SIG-M5 treated with dmso at 0.1 percent for 504 hours (cell line): ENCODE data around the gene UTF1.

Source experiments
- DNase-seq: peaks from one replicate; lab custom pipeline; 2025; ENCODE audit not compliant: unreplicated experiment; lab: John Stamatoyannopoulos, UW

UTF1 gene

DNA sequence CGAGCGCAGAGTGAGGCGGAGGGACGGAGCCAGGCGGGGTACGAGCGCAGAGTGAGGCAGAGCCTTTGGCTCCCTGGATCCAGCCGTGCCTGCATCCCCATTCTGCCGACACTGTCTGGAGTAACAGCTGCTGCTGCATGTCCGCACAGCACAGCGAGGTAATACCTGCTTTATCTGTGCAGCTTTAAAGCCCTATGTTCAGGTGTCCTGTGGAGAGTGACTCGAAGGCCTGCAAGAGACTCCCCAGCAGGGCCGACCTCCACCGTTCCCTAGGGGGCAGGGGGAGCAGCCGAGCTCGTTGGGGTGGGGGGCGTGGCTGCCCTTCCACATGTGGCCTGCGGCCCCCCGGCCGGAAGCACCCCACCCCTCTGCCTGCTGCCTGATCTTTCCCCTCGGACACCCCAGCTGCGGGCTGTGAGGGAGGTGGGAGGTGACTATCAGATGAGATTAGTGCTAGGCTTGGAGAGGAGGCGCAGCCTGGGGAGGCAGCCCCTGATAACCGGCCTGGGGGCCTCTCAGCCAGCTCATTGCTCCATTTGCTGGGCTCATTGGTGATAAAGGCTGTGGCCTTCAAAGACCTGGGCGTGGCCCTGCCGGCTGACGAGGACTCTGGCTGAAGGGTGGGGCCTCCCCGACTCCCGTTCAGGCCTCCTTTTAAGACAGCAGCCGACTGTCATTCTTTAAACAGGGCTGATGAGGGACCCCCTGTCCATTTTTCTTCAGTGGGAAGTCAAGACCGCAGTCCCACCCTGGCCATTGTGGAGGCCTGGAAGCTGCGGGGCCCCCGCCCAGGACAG is 15.6 kb downstream of the UTF1 start:
- DNase-seq, result no peak

- no peak for DNase-seq
These were observed 16.2 kb downstream of the UTF1 start for GRCh38 chr10:133246236-133246626.

GRCh38 chr10:133247681-133248333 is 17.8 kb downstream of the UTF1 start:
- no peak for DNase-seq

DNA sequence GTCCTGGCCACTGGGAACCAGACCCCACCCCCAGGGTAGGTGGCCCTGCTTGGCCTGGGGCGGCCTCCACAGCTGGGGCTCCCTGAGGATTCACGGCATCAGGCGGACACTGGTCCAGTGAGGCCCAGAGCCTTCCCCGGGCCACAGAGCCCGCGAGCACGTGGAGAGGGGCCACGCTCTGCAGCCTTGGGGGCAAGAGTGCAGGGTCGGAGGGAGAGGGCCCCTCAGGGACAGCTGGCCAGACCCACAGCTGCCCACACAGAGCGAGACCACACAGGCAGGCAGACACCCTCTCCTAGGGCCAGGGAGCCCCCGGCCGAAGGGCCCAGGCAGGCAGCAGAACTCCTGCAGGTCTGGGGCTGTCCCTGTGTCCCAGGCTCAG is 18.3 kb downstream of the UTF1 start:
- DNase-seq, result no peak

DNA sequence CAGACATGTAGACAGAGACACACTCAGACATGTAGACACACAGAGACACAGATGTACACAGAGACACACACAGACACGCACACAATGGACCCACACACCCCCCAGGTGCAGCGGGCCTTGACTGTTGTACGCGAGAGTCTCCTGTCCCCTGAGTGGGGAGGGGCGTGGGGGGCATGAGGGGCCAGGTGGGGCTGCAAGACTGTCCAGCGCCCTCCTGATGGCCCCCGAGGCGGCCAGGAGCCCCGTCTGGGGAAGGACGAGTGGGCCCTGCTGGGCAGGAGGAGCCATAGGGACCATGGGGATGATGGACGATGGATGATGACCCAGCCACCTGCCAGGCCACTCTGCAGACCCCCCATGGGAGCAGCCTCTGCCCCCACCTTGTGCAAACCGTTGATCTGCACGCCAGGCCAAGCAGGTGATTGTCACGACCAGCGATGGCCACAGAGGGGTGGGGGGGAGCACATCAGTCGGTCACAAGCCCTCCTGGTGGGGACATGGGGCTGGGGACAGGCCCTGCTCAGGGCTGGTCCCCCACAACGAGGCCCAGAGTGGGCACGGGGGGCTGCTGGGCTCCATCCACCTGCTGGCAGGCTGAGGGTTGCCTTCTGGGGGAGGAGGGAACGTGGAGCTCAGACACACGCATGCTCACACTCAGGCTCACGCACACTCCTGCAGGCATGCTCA is 19.2 kb downstream of the UTF1 start:
- no peak for DNase-seq

DNA sequence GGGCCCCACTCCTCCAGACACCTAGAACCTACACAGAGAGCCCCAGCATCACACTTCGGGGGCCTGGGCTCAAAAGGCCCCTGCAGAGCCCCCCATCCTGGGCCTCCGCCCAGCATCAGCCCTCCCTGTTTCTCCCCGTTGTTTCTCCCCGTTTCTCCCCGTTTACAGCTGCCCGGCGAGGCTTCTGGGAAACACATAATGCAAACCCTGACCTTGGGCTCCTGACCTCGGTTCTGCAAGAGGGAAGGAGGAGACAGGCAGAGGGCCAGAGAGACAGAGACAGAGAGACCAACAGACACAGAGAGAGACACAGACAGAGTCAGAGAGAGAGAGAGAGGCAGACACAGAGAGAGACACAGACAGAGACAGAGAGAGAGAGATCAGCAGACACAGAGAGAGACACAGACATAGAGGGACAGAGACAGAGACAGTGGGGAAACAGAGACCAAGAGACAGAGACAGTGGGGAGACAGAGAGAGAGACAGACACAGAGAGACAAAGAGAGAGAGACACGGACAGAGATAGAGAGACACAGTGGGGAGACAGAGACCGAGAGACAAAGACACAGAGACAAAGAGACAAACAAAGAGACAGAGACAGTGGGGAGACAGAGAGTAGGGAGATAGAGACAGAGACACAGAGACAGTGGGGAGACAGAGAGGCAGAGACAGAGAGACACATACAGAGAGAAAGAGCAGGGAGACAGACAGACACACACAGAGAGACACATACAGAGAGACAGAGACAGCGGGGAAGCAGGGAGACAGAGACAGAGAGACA is 20.1 kb downstream of the UTF1 start:
- DNase-seq, result no peak

DNA sequence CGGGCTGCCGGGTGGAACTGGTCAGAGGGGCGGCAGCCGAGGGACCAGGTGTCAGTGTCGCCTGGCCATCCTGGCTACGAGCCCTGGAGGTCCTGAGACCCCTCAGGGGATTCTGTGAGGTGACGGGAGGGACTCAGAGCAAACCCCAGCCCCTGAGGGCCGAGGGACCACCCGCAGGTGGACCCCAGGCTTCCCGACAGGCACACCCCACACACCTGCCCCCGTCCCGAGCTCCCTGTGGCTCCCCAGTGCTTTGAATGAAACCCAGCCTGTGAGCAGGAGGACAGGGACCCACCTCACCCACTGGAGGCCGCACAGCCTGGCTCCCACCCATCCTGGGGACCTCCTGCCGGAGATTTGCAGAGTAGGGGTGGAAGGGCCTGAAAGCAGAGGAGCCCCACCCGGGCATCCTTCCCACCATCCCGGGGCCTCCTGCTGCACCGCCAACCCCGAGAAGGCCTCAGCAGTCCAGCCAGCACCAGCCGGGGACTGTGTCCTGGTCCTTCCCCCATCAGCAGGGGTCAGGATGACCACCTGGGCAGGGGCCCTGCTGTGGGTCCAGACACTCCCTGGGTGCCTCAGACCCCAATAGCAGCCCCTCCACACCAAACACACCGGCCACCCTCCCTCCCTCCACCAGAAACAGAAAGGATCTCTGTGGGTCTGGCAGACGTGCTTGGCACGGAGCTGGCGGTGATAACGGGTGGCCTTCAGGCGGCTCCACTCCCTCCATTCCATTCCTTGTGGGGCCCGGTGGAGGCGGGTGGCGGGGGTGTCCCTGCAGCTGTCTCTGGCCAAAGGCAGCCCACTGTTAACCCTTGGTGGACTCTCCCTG is 21.6 kb downstream of the UTF1 start:
- DNase-seq, result no peak

DNA sequence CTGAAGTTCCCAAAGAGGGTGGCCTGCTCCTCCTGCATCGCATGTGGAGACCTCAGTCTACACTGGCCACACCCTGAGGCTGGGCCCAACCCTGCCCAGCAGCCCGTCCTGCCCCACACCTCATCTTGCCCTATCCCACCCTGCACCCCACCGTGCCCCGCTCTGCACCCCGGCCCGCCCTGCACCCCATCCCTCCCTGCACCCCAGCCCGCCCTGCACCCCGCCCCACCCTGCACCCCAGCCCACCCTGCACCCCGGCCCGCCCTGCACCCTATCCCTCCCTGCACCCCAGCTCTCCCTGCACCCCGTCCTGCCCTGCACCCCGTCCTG is 22.2 kb downstream of the UTF1 start:
- DNase-seq, result no peak

DNA sequence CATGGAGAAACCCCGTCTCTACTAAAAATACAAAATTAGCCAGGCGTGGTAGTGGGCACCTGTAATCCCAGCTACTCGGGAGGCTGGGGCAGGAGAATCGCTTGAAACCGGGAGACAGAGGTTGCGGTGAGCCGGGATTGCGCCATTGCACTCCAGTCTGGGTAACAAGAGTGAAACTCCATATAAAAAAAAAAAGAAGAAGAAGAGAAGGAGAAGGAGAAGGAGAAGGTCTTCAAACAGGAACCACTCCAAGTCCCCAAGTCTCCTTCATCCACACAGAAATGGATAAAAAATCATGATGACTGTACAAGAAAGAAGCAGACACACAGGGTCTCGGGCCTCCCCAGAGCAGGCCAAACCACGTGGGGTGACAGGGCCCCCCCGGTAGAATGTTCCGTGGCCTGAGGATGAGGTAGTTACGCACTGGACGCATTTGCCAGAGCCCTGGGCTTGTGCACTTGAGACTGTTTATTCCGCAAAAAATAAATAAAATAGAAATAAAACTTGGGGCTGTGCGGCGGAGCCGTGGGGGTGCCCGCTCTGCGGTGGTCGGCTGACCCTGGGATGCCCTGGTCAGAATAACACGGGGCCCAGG is 23.4 kb downstream of the UTF1 start:
- DNase-seq, result peak; percentile 87

GRCh38 chr10:133254421-133255120 is 24.6 kb downstream of the UTF1 start:
- no peak for DNase-seq

DNA sequence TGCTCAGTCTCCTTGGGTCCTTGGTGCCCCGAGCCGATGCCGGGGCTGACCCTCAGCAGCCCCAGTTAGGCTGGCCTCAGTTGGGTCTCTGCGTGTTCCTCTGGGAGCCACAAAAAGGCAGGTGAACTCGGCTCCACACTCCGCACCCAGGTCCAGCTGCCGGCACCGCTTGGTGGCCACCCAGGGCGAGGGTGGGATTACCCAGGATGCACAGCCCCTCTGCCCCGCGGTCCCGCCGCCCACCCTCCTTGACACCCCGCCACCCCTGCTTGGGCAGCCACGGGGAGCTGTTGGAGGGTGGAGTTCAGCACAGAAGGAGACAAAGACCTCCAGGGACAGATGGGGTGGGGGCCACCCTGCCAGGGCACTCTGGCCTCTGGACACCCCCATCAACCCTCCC is 25.3 kb downstream of the UTF1 start:
- DNase-seq, result no peak

DNA sequence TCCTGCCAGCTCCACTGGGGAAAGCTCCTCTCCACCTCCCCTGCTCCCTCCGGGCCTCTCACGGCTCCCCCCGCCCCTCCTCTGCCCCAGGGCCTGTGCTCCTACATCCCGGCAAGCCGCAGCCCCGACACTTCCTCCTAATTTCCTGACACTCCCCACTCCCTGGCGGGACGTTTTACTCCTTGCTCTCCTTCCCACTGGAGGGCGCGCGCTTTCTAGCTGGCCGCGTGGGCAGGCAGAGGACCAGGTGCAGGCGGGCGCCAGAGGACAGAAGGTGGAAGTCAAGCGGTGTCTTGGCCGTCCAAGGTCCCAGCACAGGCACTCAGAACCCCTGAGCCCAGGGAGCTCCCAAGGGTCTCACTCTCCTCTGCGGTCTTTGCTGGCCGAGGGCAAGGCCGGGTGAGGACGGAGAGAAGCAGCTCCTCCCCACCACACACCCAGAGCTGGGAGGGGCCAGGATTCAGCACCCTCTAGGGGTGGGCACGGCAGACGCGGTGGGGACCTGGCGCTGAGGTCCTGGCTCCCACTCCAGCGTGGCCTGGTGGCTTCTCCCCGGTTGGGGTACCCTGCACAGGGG is 27.6 kb downstream of the UTF1 start:
- peak; percentile 27 for DNase-seq

DNA sequence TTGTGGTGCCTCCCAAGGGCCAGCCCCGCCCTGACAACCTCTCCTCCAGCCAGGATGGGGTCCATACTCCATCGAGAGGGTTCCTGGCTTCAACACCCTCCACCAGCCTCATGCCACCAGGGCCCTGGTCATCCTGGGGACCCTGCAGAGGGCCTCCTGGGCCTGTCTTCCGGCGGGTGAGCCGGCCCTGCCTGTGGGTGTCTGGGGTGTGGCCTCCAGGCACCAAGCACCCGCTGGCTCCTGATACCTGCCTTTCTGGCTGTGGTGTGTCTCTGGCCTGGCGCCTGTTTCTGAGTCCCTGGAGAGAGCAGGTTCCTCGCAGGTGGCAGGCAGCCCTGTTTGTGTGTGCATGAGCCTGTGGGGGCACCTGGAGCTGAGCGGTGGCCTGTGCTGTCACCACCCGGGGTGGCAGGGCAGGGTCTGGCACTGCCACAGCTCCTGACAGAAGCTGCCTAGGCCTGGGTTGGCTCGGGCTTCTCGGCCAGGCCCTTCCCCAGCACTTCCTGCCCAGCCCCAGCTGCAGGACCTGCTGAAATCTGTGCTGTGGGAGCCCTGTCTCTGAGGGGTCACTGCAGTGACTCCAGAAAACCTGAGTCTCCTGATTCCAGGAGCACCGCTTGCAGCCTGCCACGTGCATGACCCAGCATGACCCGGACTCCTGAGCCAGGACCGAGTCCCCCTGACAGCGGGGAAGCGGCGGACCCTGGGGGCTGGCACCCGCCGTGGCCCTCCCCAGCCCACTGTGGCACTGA is 28.2 kb downstream of the UTF1 start:
- no peak for DNase-seq

DNA sequence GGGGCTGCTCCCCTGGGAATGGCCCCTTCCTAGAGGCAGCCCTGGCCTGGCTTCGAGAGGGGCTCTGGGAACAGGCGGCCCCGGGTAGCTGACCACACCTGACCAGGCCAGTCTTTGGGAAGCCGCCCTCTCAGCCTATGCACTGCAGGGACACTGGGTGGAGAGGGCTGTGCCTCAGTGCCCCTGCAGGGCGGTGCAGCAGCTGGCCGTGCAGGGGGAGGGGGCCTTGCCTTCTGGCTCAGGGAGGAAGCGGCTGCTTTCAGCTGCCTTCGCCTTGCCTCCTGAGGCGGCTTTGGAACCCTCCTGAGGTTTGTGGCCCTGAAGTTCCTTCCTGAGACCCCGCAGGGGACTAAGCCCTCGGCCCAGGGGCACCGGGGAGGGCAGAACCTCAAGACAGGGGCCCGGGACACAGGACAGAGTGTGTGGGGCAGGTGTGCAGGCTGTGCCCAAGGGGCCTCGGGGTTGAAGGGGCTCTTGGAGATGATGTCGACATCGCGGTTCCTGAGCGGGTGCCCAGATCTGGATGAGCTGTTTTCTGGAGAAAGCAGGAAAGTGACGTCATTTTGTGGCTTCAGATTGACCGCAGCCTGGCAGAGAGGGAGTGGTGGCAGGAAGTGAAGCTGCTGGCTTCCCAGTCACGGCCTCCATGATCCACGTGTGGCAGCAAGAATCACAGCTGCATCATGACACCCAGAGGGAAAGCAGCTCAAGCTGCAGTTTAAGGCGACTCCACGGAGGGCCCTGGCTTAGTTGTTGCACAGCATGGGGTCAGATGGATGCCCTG is 29.0 kb downstream of the UTF1 start:
- peak; percentile 96 for DNase-seq

DNA sequence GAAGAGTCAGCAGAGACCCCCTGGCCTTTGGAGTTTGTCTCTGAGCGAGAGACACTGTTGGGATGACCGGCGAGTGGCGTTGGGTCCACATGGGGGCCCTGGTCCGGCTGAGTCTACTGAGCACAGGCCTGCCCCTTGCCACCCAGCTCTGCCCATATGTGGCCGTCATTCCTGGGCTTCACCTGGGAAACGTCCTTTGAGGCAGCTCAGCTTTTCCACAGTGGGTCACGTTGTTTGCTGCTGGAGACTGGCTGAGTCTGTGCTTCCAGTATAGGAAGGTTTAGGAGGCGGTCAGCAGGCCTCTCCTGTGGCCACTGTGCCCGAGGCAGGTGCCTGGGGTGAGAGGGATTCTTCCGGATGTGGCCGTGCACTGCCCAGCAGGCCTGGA is 29.6 kb downstream of the UTF1 start:
- DNase-seq, result no peak

DNA sequence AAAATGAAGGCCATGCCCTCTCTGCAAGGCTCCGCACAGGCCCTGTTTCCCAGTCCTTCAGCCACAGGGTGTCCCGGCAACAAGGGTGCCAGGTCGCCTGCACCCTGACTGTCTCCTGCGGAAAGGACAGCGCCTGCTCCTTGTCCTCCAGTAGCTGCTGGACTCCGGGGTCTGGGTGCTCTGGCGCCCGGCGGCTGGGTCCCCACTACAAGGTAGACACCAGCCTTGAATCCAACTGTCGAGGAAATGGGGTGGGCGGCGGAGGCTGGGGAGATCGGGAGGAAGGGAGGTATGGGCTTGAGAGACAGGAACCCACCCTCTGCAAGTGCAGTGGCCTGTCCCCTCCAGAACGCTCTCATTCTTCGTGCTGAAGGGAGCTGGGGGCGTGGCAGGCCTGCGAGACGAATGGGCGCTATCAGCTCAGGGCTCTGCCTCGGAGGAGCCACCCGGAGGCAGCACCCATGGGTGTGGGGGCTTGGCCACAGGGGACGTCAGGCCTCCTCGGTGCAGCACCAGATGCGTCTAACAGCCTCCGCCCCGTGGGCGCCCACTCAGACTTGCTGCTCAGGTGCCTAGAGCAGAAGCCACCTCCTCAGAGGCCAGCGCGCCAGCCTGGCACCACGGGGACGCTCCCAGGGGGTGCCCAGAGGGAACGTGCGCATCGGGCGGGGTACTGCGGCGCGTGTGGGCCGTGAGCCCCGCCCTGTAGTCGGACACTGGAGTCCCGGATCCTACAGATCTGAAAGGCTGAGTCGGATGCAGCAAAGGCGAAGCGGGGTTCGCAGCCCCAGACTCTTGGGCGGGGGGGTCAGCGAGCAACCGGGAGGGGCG is 31.1 kb downstream of the UTF1 start:
- no peak for DNase-seq

DNA sequence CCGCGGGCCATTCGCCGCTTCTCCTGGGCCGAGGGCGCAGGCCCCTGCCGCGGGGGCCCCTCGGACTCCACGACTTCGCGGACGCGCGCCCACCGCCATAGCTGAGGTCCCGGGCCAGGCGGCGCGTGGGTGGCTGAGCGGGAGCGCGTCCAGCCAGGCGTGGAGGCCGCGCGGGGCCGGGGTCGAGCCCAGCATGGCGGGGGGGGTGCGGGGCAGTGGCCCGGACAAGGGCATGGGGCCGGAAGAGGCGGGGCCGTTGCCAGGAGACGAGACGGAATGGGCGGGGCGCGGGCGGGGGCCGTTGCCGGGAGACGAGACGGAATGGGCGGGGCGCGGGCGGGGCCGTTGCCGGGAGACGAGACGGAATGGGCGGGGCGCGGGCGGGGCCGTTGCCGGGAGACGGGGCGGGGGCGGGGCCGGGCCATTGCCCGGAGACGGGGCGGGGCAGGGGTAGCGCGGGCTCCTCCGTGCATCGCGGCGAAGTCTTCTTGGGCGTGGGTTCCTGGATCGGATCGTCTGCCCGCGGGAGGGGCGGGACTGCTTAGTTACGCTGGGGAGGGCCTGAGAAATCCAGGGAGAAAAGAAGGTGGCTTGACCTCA is 31.8 kb downstream of the UTF1 start:
- peak; percentile 46 for DNase-seq
